Left lung (tissue), 10 donors: ENCODE data around the gene TEX10. TPM values are rescaled to one million over a fixed set of nuclear protein-coding genes. Genes with fewer than 3 reads are reported as not detected.

Experiments used
- ATAC-seq: fragments of 200-7000 bp; cut with Tn5 transposase; one replicate; pipeline ENCODE4 v1.9.1; 2020; ENCODE audit warnings: moderate library complexity
- DNase-seq, 4 donors: peaks; one replicate each; pipeline ENCODE4 v3.0.0-alpha.2; 2013 to 2020
- H3K27ac ChIP-seq, 2 donors: fragments of 200-600 bp; sonication (generic) in 1 of 2; one replicate each; pipeline versions ENCODE4 v1.5.0 to v1.8.0; 2020 to 2021
- H3K27me3 ChIP-seq, 2 donors: fragments of 200-600 bp; sonication (generic) in 1 of 2; one replicate each; pipeline versions ENCODE4 v1.5.0 to v1.8.0; 2020 to 2021
- H3K36me3 ChIP-seq, 2 donors: fragments of 200-600 bp; sonication (generic) in 1 of 2; one replicate each; pipeline versions ENCODE4 v1.5.0 to v1.8.0; 2020 to 2021
- H3K4me1 ChIP-seq, 2 donors: fragments of 200-600 bp; one replicate each; pipeline ENCODE4 v1.8.0; 2021
- H3K4me3 ChIP-seq, 2 donors: fragments of 200-600 bp; sonication (generic) in 1 of 2; one replicate each; pipeline versions ENCODE4 v1.5.0 to v1.8.0; 2020 to 2021; ENCODE audit warnings: mild to moderate bottlenecking in 1 of 2
- H3K9me3 ChIP-seq, 2 donors: fragments of 200-600 bp; sonication (generic) in 1 of 2; one replicate each; pipeline versions ENCODE4 v1.5.0 to v1.8.0; 2020 to 2021
- intact Hi-C, 2 donors: fragments of 100-400 bp; cut with DNase I; formaldehyde crosslinking; loops; one replicate each; pipeline versions ENCODE4 v1.11.2 to v1.14.2; 2022
- polyA plus RNA-seq, 6 donors: library from polyadenylated mRNA; unstranded; fragments of 120-200 nt; gene quantifications; one replicate each; pipeline ENCODE4 v1.2.1, GENCODE V29; 2013; ENCODE audit not compliant: insufficient read length in 6 of 6
- total RNA-seq, 2 donors: library from RNA; stranded (reverse); fragmentation: NEBNext Ultra II Directional; extraction: Animal tissue kit (Norgen Biotek cat#: 25700); gene quantifications; one replicate each; pipeline ENCODE4 v1.2.1, GENCODE V29; 2021
- TF ChIP-seq, protein P1 (sequence below), 2 donors: fragments of 200-600 bp; sonication (generic) in 1 of 2; IDR thresholded peaks; one replicate each; pipeline versions ENCODE4 v1.5.0 to v1.8.0; 2021; ENCODE audit warnings: antibody characterized with exemption in 2 of 2
- donor health status: DM: no; HTN: yes; CAD: no.
- donor health status: DM: no; HTN: no; CAD: no.

Gene TEX10
- total and polyA plus RNA-seq, 8 donors, result 10.5 to 46.8 (median 42.6) TPM

DNA sequence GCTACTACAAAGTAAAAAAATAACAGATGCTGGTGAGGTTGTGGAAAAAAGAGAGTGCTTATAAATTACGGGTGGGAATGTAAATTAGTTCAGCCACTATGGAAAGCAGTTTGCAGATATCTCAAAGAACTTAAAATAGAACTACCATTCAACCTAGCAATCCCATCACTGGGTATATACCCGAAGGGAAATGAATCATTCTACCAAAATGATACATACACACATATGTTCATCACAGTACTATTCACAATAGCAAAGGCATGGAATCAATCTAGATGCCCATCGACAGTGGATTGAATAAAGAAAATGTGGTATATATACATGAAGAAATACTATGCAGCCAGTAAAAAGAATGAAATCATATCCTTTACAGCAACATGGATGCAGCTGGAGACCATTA, 6.3 kb upstream of the TEX10 start:
- H3K36me3 ChIP-seq, result no peaks in the 10 kb centered on the region
- intact Hi-C loops, result loop anchor here in 1 of 2 donors (10.0 kb wide), 1 partner anchor 236 kb away; no protein-coding TSS in a partner anchor

DNA sequence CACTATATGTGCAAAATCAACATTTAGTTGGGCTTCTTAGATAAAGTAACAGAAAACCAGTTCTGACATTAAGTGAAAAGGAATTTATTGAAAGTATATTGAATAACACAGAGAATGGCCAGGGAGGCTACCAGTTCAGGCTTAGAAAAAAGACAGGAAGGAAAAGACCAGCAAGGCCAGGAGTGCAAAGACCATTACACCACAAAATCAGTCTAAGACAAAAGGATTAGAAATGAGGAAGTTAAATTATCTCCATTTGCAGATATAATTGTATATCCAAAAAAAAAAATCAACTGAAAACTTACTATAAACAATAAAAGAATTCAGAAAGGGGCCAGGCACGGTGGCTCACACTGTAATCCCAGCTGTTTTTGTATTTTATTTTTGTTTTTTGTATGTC, 4.8 kb upstream of the TEX10 start:
- intact Hi-C loops, result loop anchor here in 1 of 2 donors (10.0 kb wide), 1 partner anchor 237 kb away; no protein-coding TSS in a partner anchor
- TF ChIP-seq, protein P1, sequence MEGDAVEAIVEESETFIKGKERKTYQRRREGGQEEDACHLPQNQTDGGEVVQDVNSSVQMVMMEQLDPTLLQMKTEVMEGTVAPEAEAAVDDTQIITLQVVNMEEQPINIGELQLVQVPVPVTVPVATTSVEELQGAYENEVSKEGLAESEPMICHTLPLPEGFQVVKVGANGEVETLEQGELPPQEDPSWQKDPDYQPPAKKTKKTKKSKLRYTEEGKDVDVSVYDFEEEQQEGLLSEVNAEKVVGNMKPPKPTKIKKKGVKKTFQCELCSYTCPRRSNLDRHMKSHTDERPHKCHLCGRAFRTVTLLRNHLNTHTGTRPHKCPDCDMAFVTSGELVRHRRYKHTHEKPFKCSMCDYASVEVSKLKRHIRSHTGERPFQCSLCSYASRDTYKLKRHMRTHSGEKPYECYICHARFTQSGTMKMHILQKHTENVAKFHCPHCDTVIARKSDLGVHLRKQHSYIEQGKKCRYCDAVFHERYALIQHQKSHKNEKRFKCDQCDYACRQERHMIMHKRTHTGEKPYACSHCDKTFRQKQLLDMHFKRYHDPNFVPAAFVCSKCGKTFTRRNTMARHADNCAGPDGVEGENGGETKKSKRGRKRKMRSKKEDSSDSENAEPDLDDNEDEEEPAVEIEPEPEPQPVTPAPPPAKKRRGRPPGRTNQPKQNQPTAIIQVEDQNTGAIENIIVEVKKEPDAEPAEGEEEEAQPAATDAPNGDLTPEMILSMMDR (IDR thresholded peaks at IDR 0.05), result no peak
- peaks cover 0 to 6% of the 10 kb centered on the region in 2 donors for H3K4me1 ChIP-seq
- ATAC-seq (no peak), DNase-seq (no peak)
- H3K36me3 ChIP-seq, result no peaks in the 10 kb centered on the region
- H3K4me3 ChIP-seq, result no peak overlapping the region
- no peak overlapping the region for H3K27ac ChIP-seq
- H3K27me3 ChIP-seq, result no peaks in the 10 kb centered on the region
- no peaks in the 10 kb centered on the region for H3K9me3 ChIP-seq

More for the DNA sequence above, 6.3 kb upstream of the TEX10 start:
- H3K27ac ChIP-seq, result no peak overlapping the region
- TF ChIP-seq, protein P1 (IDR thresholded peaks at IDR 0.05), result no peak
- DNase-seq (no peak), ATAC-seq (no peak)
- no peaks in the 10 kb centered on the region for H3K27me3 ChIP-seq
- H3K4me3 ChIP-seq, result no peak overlapping the region
- H3K9me3 ChIP-seq, result no peaks in the 10 kb centered on the region
- no peaks in the 10 kb centered on the region for H3K4me1 ChIP-seq

DNA sequence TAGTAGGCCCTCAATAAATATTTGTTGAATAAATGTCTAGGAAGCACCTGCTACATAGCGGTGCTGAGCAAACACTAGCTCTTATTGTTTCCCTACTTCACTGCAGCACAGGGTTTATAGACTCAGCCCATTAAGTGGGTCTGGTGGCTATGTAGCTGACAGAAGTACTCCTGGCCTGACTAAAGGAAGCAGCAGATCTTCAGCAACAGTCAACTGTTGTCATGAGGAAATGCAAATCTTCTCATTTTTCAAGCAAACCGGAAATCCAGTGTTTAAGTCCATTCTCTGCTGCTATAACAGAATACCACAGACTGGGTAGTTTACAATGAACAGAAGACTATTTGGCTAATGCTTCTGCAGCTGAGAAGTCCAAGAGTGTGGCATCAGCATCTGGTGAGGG, 2.8 kb upstream of the TEX10 start:
- Histone ChIP-seq H3K36me3 (no peaks in the 10 kb centered on the region), H3K4me1 (peaks cover 12 to 13% of the 10 kb centered on the region in 2 donors), H3K27ac (no peak overlapping the region), H3K9me3 (no peaks in the 10 kb centered on the region), H3K4me3 (no peak overlapping the region), H3K27me3 (no peaks in the 10 kb centered on the region)
- intact Hi-C loops, result loop anchor here in 1 of 2 donors (10.0 kb wide), 1 partner anchor 239 kb away; no protein-coding TSS in a partner anchor
- DNase-seq, result no peak
- TF ChIP-seq, protein P1 (IDR thresholded peaks at IDR 0.05), result no peak
- ATAC-seq, result no peak

DNA sequence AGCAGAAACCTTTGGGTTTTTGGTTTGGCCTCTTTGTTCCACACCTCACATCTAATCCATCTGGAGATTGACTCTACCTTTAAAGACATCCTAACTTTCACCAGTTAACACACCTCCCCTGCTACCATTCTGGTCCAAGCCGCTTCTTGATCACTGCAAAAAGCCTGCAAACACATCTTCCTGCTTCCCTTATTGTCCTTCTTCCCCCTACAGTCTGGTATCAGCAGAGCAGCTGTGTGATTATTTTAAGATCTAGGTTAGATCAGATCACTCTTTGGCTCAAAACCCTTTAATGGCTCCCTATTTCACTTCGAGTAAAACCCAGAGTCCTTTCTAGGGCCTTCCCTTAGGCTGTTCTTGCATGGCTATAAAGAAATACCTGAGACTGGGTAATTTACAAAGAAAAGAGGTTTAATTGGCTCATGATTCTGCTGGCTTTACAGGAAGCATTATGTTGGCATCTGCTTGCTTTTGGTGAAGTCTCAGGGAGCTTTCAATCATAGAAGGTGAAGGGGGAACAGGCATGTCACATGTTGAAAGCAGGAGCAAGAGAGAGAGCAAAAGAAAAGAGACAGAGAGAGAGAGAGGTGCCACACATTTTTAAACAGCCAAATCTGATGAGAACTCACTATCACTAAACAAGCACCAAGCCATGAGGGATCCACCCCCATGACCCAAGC, 1.5 kb upstream of the TEX10 start:
- Histone ChIP-seq H3K4me1 (peaks cover 12 to 20% of the 10 kb centered on the region in 2 donors), H3K9me3 (no peaks in the 10 kb centered on the region), H3K4me3 (no peak overlapping the region), H3K27ac (no peak overlapping the region), H3K27me3 (no peaks in the 10 kb centered on the region), H3K36me3 (no peaks in the 10 kb centered on the region)
- intact Hi-C loops, result loop anchor here in 1 of 2 donors (10.0 kb wide), 1 partner anchor 241 kb away; no protein-coding TSS in a partner anchor
- no peak for ATAC-seq
- TF ChIP-seq, protein P1 (IDR thresholded peaks at IDR 0.05), result no peak
- no peak for DNase-seq

DNA sequence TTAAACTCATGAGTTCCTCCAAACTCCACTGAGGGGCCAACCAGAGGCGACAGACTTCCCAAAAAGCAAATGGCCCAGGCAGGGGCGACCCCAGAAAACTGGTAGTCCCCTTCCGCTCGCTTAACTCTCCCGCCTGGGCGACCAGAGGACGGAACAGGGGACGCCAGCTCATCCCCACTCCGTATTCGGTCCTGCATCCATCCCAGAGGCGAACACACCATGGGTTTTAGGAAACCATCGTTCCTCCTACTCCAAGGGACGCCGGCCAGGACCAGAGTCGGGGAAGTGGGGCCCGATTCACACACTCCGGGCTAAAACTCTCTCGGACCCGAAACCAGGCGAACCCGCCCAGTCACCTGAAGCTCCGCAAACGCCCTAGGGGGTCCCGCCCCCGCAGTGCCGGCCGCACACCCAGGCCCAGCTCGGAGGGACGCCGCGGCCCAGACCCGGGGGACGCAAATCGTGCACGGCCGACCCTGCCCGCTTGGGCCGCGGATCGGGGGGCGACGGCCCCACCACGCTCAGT, 478 bp downstream of the TEX10 start:
- H3K4me1 ChIP-seq, result peaks cover 12 to 20% of the 10 kb centered on the region in 2 donors
- no peaks in the 10 kb centered on the region for H3K36me3 ChIP-seq
- H3K4me3 ChIP-seq, result peak overlapping the region; percentile 83 to 85
- DNase-seq (peak in 3 of 4 donors; percentile 20 to 46 (median 22)), ATAC-seq (peak; percentile 51)
- no peaks in the 10 kb centered on the region for H3K9me3 ChIP-seq
- intact Hi-C loops, result loop anchor here in 1 of 2 donors (10.0 kb wide), 1 partner anchor 243 kb away; no protein-coding TSS in a partner anchor
- no peaks in the 10 kb centered on the region for H3K27me3 ChIP-seq
- peak overlapping the region; percentile 73 to 83 for H3K27ac ChIP-seq
- TF ChIP-seq, protein P1 (IDR thresholded peaks at IDR 0.05), result no peak
